ENCODE results near the gene DBP.

GRCh38 chr19:48595171-48595570, 42.0 kb downstream of the DBP start:
- TF ChIP-seq FOXM1 (IDR thresholded peaks at IDR 0.05; ENCODE audit: borderline replicate concordance, low read depth), result no peak
- no peak for TF ChIP-seq EP300 (IDR thresholded peaks at IDR 0.05; ENCODE audit: borderline replicate concordance)
- no peak for TF ChIP-seq TAF1 (IDR thresholded peaks at IDR 0.05; ENCODE audit: low read depth)
- TF ChIP-seq REST (IDR thresholded peaks at IDR 0.05; ENCODE audit: low read depth), result no peak
- TF ChIP-seq MAX (IDR thresholded peaks at IDR 0.05), result no peak
- TF ChIP-seq USF1 (IDR thresholded peaks at IDR 0.05), result no peak
- TF ChIP-seq EGR1 (IDR thresholded peaks at IDR 0.05), result no peak

Measured in Ishikawa (cell line).